Naive thymus-derived CD4-positive, alpha-beta T cell (primary cell): ENCODE data around the gene ITGB2. TPM values are rescaled to one million over a fixed set of nuclear protein-coding genes. Genes with fewer than 3 reads are reported as not detected.

Experiments
- ATAC-seq: fragments of 150-1000 bp; cut with Tn5 transposase; 2 replicates; pipeline ENCODE4 v1.10.0; 2021; ENCODE audit warnings: mild to moderate bottlenecking, moderate library complexity
- CTCF ChIA-PET: fragments of 350-600 bp; sonication (Branson Sonifier 250); formaldehyde crosslinking; loops from one replicate; lab custom pipeline; 2021; ENCODE audit warnings: antibody characterized with exemption; lab: Charles Lee
- POLR2A ChIA-PET: fragments of 350-600 bp; sonication (Branson Sonifier 250); formaldehyde crosslinking; loops from one replicate; lab custom pipeline; 2021; ENCODE audit warnings: antibody characterized with exemption, inconsistent platforms; lab: Charles Lee
- DNase-seq, 9 donors: peaks; one replicate each; pipeline versions ENCODE4 v3.0.0 to v3.0.0-alpha.2; 2020 to 2022; ENCODE audit warnings: mixed read lengths in 1 of 9
- H3K27ac ChIP-seq: one replicate; pipeline ENCODE4 v1.7.0; 2013; ENCODE audit warnings: mild to moderate bottlenecking, low read depth, low read length, moderate library complexity
- H3K27me3 ChIP-seq, 2 donors: one replicate each; pipeline ENCODE4 v1.7.0; 2013; ENCODE audit warnings: low read length in 2 of 2, mild to moderate bottlenecking in 2 of 2, moderate library complexity in 2 of 2; ENCODE audit not compliant: control insufficient read depth in 2 of 2, insufficient read depth in 2 of 2
- H3K36me3 ChIP-seq, 3 experiments: 1 replicate in 2 of 3; 2 replicates in 1 of 3; pipeline ENCODE4 v1.7.0; 2013; ENCODE audit warnings: low read length in 3 of 3, mild to moderate bottlenecking in 3 of 3, moderate library complexity in 1 of 3; ENCODE audit not compliant: insufficient read depth in 3 of 3, control insufficient read depth in 2 of 3
- H3K4me1 ChIP-seq, 2 donors: one replicate each; pipeline ENCODE4 v1.7.0; 2013; ENCODE audit warnings: low read length in 2 of 2, mild to moderate bottlenecking in 2 of 2, moderate library complexity in 1 of 2; ENCODE audit not compliant: control insufficient read depth in 2 of 2, insufficient read depth in 2 of 2
- H3K4me3 ChIP-seq: 2 replicates; pipeline ENCODE4 v1.7.0; 2013; ENCODE audit warnings: mild to moderate bottlenecking, low read length
- H3K9me3 ChIP-seq, 3 experiments: 1 replicate in 2 of 3; 2 replicates in 1 of 3; pipeline ENCODE4 v1.7.0; 2013; ENCODE audit warnings: low read length in 3 of 3; ENCODE audit not compliant: control insufficient read depth in 2 of 3
- H3K27ac Mint-ChIP-seq, 9 donors: one replicate each; pipeline ENCODE4 v1.8.0; 2020 to 2022; ENCODE audit warnings: mixed read lengths in 9 of 9, mild to moderate bottlenecking in 8 of 9, moderate library complexity in 5 of 9, inconsistent platforms in 2 of 9
- H3K27me3 Mint-ChIP-seq, 5 donors: one replicate each; pipeline ENCODE4 v1.8.0; 2021 to 2022; ENCODE audit warnings: mixed read lengths in 5 of 5, mild to moderate bottlenecking in 1 of 5
- H3K36me3 Mint-ChIP-seq, 5 donors: one replicate each; pipeline ENCODE4 v1.8.0; 2020 to 2022; ENCODE audit warnings: mixed read lengths in 5 of 5, mild to moderate bottlenecking in 3 of 5, inconsistent platforms in 1 of 5
- H3K4me1 Mint-ChIP-seq, 7 donors: one replicate each; pipeline ENCODE4 v1.8.0; 2020 to 2022; ENCODE audit warnings: mixed read lengths in 7 of 7, mild to moderate bottlenecking in 3 of 7, inconsistent platforms in 1 of 7
- H3K4me3 Mint-ChIP-seq, 10 donors: one replicate each; pipeline ENCODE4 v1.8.0; 2020 to 2022; ENCODE audit warnings: mild to moderate bottlenecking in 10 of 10, mixed read lengths in 10 of 10, moderate library complexity in 6 of 10, inconsistent platforms in 2 of 10
- H3K9me3 Mint-ChIP-seq, 11 donors: one replicate each; pipeline ENCODE4 v1.8.0; 2020 to 2022; ENCODE audit warnings: mixed read lengths in 11 of 11, mild to moderate bottlenecking in 4 of 11, inconsistent platforms in 1 of 11, moderate library complexity in 1 of 11
- intact Hi-C, 2 donors: fragments of 100-400 bp; cut with micrococcal nuclease; formaldehyde crosslinking; loops; one replicate each; pipeline ENCODE4 v1.15.1; 2023
- polyA plus RNA-seq, 2 donors: library from polyadenylated mRNA; unstranded; fragments of 300-500 nt; fragmentation: Illumina TruSeq; gene quantifications; one replicate each; pipeline ENCODE4 v1.2.3, GENCODE V29; 2021
- total RNA-seq, 6 experiments: library from RNA in 5 of 6; stranded (reverse) in 5 of 6; gene quantifications; 1 replicate in 5 of 6; 2 replicates in 1 of 6; pipeline ENCODE4 v1.2.3 and lab custom pipeline; 2021 to 2026

ITGB2 gene
- total and polyA plus RNA-seq, 7 experiments from 2014 or later, result 280 to 877 (median 459) TPM

DNA sequence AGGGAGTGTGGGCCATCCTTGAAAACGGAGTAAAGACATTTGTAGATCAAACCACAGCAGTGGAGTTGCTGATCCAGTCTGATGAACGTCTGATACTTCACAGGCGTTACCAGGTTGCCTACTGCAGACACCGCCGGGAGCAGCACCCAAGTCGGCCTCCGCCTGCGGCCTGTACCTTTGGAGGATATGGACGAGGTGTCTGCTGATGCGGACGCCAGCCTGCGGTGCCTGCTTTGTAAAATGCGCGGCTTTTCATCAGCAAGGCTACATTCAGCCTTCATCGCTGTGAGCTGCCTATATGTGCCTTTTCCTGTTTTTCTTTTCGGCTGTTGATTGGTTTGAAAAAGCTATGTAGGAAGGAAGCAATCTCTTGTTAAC lies 35.1 kb upstream of the ITGB2 start:
- Histone ChIP-seq H3K27me3 (no peaks in the 10 kb centered on the region), H3K4me1 (no peaks in the 10 kb centered on the region), H3K9me3 (no peaks in the 10 kb centered on the region), H3K36me3 (peaks cover 0 to 89% (median 4%) of the 10 kb centered on the region in 3 experiments), H3K4me3 (no peak overlapping the region), H3K27ac (no peak overlapping the region)
- intact Hi-C loops, result no loop called here
- H3K4me3 Mint-ChIP-seq, result no peak overlapping the region
- DNase-seq (no peak), ATAC-seq (no peak)
- CTCF ChIA-PET, result no interaction called here
- no peaks in the 10 kb centered on the region for H3K27me3 Mint-ChIP-seq
- peak overlapping the region in 2 of 9 donors; percentile 7 to 52 for H3K27ac Mint-ChIP-seq
- POLR2A ChIA-PET, result no interaction called here
- H3K4me1 Mint-ChIP-seq, result peaks cover 0 to 12% (median 8%) of the 10 kb centered on the region in 7 donors
- H3K9me3 Mint-ChIP-seq, result no peaks in the 10 kb centered on the region
- peaks cover 0 to 29% (median 6%) of the 10 kb centered on the region in 5 donors for H3K36me3 Mint-ChIP-seq

DNA sequence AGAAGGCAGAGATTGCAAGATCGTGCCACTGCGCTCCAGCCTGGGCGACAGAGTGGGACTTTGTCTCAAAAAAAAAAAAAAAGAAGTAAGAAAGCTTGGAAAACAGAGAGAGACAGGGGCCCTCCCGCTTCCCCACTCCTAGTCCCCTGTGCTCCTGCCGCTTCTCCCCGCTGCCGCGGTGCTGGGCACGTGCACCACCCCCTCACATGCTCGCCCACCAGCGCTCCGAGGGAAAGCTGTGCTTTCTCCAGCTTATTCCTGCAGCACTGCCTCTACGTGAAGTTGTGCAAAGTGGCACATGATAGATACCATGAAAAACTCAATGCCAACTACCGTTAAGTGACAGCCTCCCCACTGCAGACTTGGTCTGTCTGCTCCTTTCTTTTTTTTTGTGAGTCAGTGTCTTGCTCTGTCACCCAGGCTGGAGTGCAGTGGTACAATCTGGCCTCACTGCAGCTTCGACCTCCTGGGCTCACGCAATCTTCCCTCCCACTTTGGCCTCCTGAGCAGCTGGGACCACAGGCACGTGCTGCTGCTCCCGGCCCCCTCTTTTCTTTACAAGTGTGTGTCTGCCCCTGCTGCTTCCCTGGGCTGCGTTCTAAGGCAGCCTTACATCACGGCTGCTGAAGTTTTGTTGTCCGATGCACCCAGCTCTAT lies 34.6 kb upstream of the ITGB2 start:
- Mint-ChIP-seq H3K9me3 (no peaks in the 10 kb centered on the region), H3K4me1 (peaks cover 0 to 12% (median 9%) of the 10 kb centered on the region in 7 donors), H3K27me3 (no peaks in the 10 kb centered on the region), H3K27ac (peak overlapping the region in 2 of 9 donors; percentile 52 to 65), H3K4me3 (no peak overlapping the region), H3K36me3 (peaks cover 0 to 24% (median 6%) of the 10 kb centered on the region in 5 donors)
- Histone ChIP-seq H3K27ac (no peak overlapping the region), H3K4me1 (no peaks in the 10 kb centered on the region), H3K9me3 (no peaks in the 10 kb centered on the region), H3K36me3 (peaks cover 0 to 85% (median under 1%) of the 10 kb centered on the region in 3 experiments), H3K27me3 (no peaks in the 10 kb centered on the region), H3K4me3 (no peak overlapping the region)
- ChIA-PET POLR2A (interaction anchor here (0.7 kb wide), 1 partner anchor 68 kb away, joined by 3 read pairs; no protein-coding TSS in a partner anchor), CTCF (interaction anchor here (0.6 to 0.7 kb wide), 2 partner anchors 25 to 174 kb away, joined by 3 to 5 read pairs; no protein-coding TSS in a partner anchor)
- intact Hi-C loops, result no loop called here
- ATAC-seq, result no peak
- no peak for DNase-seq

DNA sequence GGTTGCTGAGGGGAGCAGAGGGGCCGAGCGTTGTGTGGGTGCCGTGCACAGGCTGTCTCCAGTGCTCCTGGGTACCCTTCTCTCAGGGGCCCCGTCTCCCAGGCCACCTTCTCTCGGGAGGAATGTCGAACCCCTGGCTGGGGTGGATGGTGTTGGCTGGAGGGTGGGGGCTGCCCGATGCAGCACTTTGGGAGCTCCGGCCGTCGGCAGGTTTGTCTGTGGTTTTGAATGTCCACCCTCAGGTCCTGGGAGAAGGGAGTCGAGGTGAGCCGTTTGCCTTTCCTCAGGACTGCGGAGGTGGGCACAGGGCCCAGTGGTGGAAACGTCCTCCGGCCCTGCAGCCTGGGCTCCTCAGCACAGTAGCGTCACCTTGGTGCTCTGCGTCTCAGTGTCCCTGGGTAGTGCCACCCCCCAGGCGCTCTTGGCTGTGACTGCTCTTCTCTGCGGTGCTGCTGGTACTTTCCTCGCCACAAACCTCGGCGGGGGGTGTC lies 33.6 kb upstream of the ITGB2 start:
- H3K36me3 ChIP-seq, result peaks cover 0 to 77% (median 0%) of the 10 kb centered on the region in 3 experiments
- Mint-ChIP-seq H3K36me3 (peaks cover 0 to 24% (median 6%) of the 10 kb centered on the region in 5 donors), H3K27ac (no peak overlapping the region), H3K4me1 (peaks cover 5 to 17% (median 12%) of the 10 kb centered on the region in 7 donors), H3K9me3 (no peaks in the 10 kb centered on the region), H3K4me3 (no peak overlapping the region), H3K27me3 (no peaks in the 10 kb centered on the region)
- POLR2A ChIA-PET, result no interaction called here
- no peak overlapping the region for H3K27ac ChIP-seq
- peaks cover 6 to 8% of the 10 kb centered on the region in 2 donors for H3K4me1 ChIP-seq
- H3K9me3 ChIP-seq, result no peaks in the 10 kb centered on the region
- CTCF ChIA-PET, result interaction anchor here (0.6 to 10.0 kb wide), 4 partner anchors 26 to 288 kb away, joined by 3 to 189 read pairs (median 4); no protein-coding TSS in a partner anchor
- ATAC-seq (no peak), DNase-seq (no peak)
- H3K27me3 ChIP-seq, result no peaks in the 10 kb centered on the region
- intact Hi-C loops, result no loop called here
- H3K4me3 ChIP-seq, result no peak overlapping the region

DNA sequence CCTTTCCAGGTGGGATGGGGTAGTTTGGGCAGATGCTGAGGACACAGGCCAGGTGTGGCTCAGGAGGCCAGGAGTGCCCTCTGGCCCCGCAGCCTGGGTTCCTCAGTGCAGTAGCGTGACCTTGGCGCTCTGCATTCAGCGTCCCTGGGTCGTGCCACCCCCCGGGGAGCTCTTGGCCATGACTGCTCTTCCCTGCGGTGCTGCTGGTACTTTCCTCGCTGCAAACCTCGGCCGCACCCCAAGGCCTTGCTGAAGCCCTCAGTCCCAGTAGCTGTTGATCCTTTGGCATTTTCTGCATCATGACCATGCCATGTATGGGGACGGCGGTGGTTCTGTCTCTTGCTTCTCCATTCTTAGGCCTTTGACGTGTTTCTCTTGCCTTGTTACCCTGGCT lies 32.9 kb upstream of the ITGB2 start:
- DNase-seq (no peak), ATAC-seq (no peak)
- H3K27ac Mint-ChIP-seq, result no peak overlapping the region
- no peak overlapping the region for H3K4me3 Mint-ChIP-seq
- no peaks in the 10 kb centered on the region for H3K27me3 Mint-ChIP-seq
- H3K9me3 Mint-ChIP-seq, result no peaks in the 10 kb centered on the region
- no peaks in the 10 kb centered on the region for H3K27me3 ChIP-seq
- ChIA-PET CTCF (interaction anchor here (0.6 to 10.0 kb wide), 3 partner anchors 175 to 288 kb away, joined by 3 to 189 read pairs (median 3); no protein-coding TSS in a partner anchor), POLR2A (no interaction called here)
- H3K27ac ChIP-seq, result no peak overlapping the region
- no peak overlapping the region for H3K4me3 ChIP-seq
- peaks cover 5 to 17% (median 12%) of the 10 kb centered on the region in 7 donors for H3K4me1 Mint-ChIP-seq
- peaks cover 6 to 8% of the 10 kb centered on the region in 2 donors for H3K4me1 ChIP-seq
- intact Hi-C loops, result no loop called here
- peaks cover 0 to 77% (median 0%) of the 10 kb centered on the region in 3 experiments for H3K36me3 ChIP-seq
- H3K9me3 ChIP-seq, result no peaks in the 10 kb centered on the region
- H3K36me3 Mint-ChIP-seq, result peaks cover 0 to 21% (median 6%) of the 10 kb centered on the region in 5 donors

DNA sequence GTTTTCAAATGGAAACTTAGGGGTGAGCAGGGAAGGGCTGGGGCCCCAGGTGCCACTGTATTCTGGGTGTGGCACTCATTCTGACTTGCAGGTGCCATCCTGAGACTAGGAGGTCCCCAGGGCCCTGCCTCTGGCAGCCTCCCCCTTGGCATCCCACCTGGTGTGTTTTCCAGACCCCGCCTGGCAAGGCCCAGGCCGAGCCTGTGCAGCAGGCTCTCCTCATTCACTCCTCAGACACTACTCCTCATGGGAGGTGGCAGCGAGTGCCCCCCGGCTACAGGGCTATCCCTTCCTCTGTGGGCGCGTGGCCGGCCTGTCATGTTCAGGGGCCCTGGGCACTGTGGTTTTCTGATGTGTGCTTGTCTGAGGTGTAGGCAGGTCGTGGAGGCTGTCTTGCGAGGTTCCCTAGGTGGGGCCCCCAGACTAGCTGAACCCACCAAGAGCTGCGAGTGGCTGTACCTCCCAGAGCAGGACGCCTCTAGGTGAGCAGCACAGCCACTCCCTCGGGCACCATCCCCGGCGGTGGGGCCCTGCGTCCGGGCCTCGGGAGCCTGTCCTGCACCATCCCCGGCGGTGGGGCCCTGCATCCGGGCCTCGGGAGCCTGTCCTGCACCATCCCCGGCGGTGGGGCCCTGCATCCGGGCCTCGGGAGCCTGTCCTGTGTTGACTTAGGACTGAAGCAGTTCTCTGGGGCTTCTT lies 32.4 kb upstream of the ITGB2 start:
- POLR2A ChIA-PET, result no interaction called here

DNA sequence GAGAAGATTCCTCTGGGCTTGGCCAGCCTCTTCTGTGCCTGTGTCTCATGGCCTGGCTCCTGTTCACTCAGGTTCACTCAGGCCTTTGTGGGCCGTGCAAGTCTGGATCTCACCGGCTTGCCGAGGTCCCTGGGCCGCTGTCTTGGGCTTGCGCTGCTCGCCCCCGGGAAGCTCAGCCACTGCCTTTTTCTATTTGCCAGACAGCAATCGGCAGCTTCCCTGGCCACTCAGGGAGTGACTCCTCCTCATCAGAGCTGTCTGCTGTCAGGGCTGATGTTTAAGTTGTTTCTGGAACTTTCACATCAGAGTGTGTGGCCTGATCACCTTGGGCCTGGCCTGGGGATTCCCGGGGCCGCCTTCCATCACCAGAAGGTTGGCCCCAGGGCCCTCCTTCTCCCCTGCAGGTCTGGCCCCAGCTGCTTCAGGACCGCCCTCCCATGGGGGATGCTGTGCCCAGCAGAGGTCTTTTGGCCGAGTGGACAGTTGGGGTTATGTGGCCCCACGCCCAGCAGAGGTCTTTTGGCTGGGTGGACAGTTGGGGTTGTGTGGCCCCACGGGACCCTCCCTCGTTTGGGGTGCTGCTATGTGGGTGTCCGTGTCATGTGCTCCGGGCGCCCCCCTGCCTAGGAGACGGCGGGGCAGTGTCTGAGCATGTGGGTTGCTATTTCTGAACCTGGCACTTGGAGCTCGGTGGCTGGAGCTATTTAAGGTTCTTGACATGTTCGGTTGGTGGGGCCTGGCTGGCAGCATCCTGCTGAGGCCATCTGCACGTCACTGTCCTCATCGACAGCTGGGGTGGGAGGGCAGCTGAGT lies 31.6 kb upstream of the ITGB2 start:
- no peak for DNase-seq
- no peak overlapping the region for H3K4me3 ChIP-seq
- no peaks in the 10 kb centered on the region for H3K9me3 Mint-ChIP-seq
- H3K4me1 Mint-ChIP-seq, result peaks cover 6 to 18% (median 12%) of the 10 kb centered on the region in 7 donors
- ChIA-PET CTCF (interaction anchor here (0.8 to 10.0 kb wide), 3 partner anchors 155 to 185 kb away, joined by 3 to 189 read pairs (median 6); no protein-coding TSS in a partner anchor), POLR2A (no interaction called here)
- no peak overlapping the region for H3K4me3 Mint-ChIP-seq
- no peaks in the 10 kb centered on the region for H3K9me3 ChIP-seq
- peaks cover 0 to 16% (median 6%) of the 10 kb centered on the region in 5 donors for H3K36me3 Mint-ChIP-seq
- no peaks in the 10 kb centered on the region for H3K27me3 Mint-ChIP-seq
- H3K36me3 ChIP-seq, result peaks cover 0 to 76% (median 0%) of the 10 kb centered on the region in 3 experiments
- peaks cover 6 to 8% of the 10 kb centered on the region in 2 donors for H3K4me1 ChIP-seq
- ATAC-seq, result no peak
- intact Hi-C loops, result no loop called here
- no peaks in the 10 kb centered on the region for H3K27me3 ChIP-seq
- H3K27ac Mint-ChIP-seq, result no peak overlapping the region
- no peak overlapping the region for H3K27ac ChIP-seq

More for the DNA sequence above, 32.4 kb upstream of the ITGB2 start:
- Histone ChIP-seq H3K36me3 (peaks cover 0 to 76% (median 0%) of the 10 kb centered on the region in 3 experiments), H3K27ac (no peak overlapping the region), H3K9me3 (no peaks in the 10 kb centered on the region), H3K27me3 (no peaks in the 10 kb centered on the region), H3K4me3 (no peak overlapping the region), H3K4me1 (peaks cover 6 to 8% of the 10 kb centered on the region in 2 donors)
- H3K9me3 Mint-ChIP-seq, result no peaks in the 10 kb centered on the region
- intact Hi-C loops, result no loop called here
- DNase-seq (no peak), ATAC-seq (no peak)
- peaks cover 0 to 17% (median 6%) of the 10 kb centered on the region in 5 donors for H3K36me3 Mint-ChIP-seq
- H3K4me1 Mint-ChIP-seq, result peaks cover 5 to 17% (median 12%) of the 10 kb centered on the region in 7 donors
- CTCF ChIA-PET, result interaction anchor here (0.8 to 10.0 kb wide), 4 partner anchors 154 to 185 kb away, joined by 3 to 189 read pairs (median 4); no protein-coding TSS in a partner anchor
- H3K27me3 Mint-ChIP-seq, result no peaks in the 10 kb centered on the region
- no peak overlapping the region for H3K4me3 Mint-ChIP-seq
- H3K27ac Mint-ChIP-seq, result no peak overlapping the region
